ENCODE data around the gene SORL1-AS1.

SORL1-AS1 gene

DNA sequence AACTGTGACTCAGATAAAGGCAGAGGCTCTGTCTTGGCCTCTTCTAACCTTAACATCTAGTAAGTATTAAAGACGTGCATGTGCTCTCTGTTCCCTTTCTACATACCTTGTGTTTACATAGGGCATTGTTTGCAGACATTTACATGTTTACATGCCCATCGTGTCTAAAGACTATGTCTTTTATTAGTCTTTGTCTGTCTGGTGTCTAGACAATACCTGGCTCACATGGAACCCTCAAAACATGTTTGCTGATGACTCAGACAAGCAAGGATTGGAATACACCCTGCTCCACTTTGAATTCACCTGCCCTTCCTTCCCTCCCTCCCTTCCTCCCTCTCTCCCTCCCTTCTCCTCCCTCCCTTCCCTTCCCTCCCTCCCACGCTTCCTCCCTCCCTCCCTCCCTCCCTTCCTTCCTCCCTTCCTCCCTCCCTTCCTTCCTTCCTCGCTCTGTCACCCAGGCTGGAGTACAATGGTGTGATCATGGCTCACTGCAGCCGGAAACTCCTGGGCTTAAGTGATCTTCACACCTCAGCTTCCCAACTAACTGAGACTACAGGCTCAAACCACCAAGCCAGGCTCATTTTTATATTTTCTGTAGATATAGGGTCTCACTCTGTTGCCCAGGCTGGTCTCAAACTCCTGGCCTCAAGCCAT lies 23.7 kb upstream of the SORL1-AS1 start:
- DNase-seq (ENCODE audit: low read depth in 2 of 2): no peak

- no peak for DNase-seq (ENCODE audit: low read depth in 2 of 2)
Observed at GRCh38 chr11:121474680-121475079, 21.9 kb upstream of the SORL1-AS1 start.

DNA sequence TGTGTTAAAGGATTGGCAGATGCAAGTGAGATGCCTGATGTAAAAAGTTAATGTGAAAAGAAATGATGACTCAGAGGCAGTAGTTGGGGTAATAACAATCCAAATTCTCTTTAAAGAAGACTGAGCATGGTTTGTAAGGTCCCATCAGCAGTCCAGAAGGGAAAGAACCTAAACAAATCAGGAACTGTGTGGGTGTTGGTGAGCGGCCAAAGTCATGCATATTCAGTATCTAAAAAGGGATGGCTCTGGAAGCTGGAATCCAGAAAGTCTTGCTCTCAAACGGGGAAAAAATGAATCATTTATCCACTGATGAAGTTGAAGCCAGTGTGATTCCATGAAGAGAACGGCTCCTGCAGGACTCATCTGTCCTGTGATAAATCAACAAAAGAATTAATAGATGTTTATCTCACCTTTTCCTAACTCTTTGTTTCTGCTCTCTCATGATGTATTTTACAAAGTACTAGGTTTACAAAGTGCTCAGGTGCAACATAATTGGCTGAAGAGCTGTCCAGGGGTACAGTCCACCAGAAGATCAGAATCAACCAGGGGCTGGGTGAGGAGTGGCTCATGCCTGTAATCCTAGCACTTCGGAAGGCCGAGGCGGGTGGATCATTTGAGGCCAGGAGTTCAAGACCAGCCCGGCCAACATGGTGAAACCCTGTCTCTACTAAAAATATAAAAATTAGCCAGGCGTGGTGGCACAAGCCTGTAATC lies 20.5 kb upstream of the SORL1-AS1 start:
- DNase-seq (ENCODE audit: low read depth in 2 of 2): no peak

DNA sequence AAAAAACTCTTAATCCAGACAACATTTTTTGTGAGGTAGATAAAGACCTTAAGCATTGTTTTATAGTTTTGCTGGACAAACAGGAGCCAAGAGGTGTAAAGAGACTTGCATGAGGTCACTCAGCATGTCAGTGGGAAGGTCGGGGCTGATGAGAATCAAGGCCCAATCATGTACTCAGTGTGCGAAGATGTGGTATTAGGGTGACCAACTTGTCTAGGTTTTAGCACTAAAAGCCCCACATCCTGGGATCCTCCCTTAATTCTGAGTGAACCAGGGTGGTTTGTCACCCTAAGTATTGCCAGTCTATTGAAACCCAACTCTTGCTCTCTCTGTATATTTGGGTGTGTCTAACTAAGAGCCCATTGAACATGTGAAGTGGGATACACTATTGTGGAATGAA lies 19.5 kb upstream of the SORL1-AS1 start:
- no peak for DNase-seq (ENCODE audit: low read depth in 2 of 2)

DNA sequence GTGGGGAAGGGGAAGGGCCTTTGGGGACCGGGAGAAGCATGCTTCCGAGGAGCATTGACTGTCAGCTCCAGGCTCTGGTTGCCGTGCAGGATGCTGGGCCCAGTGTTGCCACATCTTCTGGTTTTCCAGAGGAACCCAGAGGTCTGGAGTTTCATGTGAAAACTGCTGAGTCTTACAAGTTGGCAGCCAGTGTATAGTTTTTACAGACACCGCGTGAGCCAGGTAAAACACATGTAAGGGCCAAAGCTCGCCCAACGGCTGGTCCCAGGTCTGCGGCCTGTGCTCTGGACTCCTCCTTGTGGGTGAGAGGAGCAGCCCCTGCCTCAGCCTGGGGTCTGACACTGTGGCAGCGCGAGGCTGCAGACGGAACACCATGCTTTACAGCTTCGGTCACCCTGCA lies 18.4 kb upstream of the SORL1-AS1 start:
- no peak for DNase-seq (ENCODE audit: low read depth in 2 of 2)

DNA sequence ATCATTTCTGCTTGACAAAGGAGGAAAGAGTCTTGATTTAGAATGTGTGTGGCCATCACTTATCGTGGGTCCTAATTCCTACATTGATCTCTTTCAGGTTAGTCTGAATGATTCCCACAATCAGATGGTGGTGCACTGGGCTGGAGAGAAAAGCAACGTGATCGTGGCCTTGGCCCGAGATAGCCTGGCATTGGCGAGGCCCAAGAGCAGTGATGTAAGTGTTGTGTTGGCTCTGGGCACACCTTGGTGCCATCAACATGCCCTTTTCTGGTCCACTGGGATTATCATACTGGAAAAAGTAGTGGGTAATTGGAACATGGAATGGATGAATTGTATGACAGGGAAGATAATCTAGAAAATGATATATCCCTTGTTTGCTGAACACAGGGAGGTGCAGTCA lies 17.1 kb upstream of the SORL1-AS1 start:
- DNase-seq (ENCODE audit: low read depth in 2 of 2): no peak

DNA sequence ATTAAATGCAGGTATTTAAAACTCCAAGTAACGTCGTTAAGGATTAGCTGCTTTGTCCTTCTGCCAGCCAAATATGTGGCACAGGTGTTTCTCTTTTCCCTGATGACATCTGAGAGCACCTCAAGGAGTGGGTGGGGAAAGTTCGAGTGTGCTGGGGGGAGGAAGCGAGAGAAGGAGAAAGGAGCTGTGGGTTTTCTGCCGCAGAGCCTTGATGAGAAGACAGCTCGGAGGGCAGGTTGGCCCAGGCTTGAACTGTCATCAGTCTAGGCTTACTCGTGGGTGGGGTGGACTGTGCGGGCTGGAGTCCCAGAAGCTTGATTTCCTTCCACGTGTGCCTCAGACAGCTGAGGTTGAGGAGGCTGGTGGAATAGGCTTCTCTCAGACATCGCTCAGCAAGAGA lies 15.2 kb upstream of the SORL1-AS1 start:
- peak; percentile 78 to 82 for DNase-seq (ENCODE audit: low read depth in 2 of 2)

GRCh38 chr11:121467471-121467870 lies 14.7 kb upstream of the SORL1-AS1 start:
- DNase-seq (ENCODE audit: low read depth in 2 of 2): no peak

GRCh38 chr11:121466063-121466794 lies 13.5 kb upstream of the SORL1-AS1 start:
- DNase-seq (ENCODE audit: low read depth in 2 of 2): peak; percentile 47 to 51

GRCh38 chr11:121465709-121466062 lies 12.9 kb upstream of the SORL1-AS1 start:
- DNase-seq (ENCODE audit: low read depth in 2 of 2): no peak

- DNase-seq (ENCODE audit: low read depth in 2 of 2): peak; percentile 75 to 77
Observed at GRCh38 chr11:121464352-121464946, 11.7 kb upstream of the SORL1-AS1 start.

GRCh38 chr11:121463689-121464335 lies 11.0 kb upstream of the SORL1-AS1 start:
- no peak for DNase-seq (ENCODE audit: low read depth in 2 of 2)

DNA sequence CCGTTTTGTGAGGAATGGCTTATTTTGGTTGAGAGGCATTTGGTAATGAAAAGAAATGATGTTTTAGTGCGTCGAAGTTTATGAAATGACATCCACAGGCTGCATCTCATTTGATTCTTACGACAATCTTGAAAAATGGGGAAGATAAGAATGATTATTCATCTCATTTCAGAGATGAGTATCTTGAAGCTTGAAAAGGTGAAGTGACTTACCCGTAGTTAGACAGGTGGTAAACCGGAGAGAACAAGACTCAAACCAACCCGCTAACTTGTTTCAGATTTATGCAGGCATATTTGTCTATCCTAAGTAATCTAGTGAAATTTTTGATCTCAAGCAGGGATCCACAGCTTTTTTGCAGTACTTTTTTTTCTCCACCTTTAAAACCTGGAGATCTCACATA lies 9.1 kb upstream of the SORL1-AS1 start:
- no peak for DNase-seq (ENCODE audit: low read depth in 2 of 2)

GRCh38 chr11:121460941-121461514 lies 8.3 kb upstream of the SORL1-AS1 start:
- no peak for DNase-seq (ENCODE audit: low read depth in 2 of 2)

GRCh38 chr11:121459413-121460017 lies 6.7 kb upstream of the SORL1-AS1 start:
- DNase-seq (ENCODE audit: low read depth in 2 of 2): no peak

DNA sequence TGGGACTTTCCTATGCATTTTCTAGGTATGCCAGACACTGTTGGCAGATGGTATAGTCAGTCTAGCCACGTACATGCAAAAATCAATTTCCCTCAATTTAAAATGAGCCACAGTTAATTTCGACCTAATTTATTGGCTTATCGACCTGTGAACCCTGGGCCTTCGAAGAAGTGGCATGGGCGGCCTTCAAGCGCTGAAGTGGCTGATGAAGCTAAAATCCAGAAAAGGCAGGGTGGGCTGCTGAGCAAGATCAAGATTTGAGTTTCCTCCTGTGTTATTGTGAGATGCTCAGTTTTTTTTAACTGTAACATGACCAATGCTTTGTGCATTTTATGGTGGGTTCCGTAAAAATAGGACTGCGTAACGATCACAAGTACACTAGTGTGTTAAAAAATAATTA lies 5.8 kb upstream of the SORL1-AS1 start:
- DNase-seq (ENCODE audit: low read depth in 2 of 2): no peak

- DNase-seq (ENCODE audit: low read depth in 2 of 2): no peak
Observed at GRCh38 chr11:121456816-121457431, 4.2 kb upstream of the SORL1-AS1 start.

- no peak for DNase-seq (ENCODE audit: low read depth in 2 of 2)
Observed at GRCh38 chr11:121456151-121456550, 3.4 kb upstream of the SORL1-AS1 start.

- no peak for DNase-seq (ENCODE audit: low read depth in 2 of 2)
Observed at GRCh38 chr11:121455115-121455514, 2.3 kb upstream of the SORL1-AS1 start.

DNA sequence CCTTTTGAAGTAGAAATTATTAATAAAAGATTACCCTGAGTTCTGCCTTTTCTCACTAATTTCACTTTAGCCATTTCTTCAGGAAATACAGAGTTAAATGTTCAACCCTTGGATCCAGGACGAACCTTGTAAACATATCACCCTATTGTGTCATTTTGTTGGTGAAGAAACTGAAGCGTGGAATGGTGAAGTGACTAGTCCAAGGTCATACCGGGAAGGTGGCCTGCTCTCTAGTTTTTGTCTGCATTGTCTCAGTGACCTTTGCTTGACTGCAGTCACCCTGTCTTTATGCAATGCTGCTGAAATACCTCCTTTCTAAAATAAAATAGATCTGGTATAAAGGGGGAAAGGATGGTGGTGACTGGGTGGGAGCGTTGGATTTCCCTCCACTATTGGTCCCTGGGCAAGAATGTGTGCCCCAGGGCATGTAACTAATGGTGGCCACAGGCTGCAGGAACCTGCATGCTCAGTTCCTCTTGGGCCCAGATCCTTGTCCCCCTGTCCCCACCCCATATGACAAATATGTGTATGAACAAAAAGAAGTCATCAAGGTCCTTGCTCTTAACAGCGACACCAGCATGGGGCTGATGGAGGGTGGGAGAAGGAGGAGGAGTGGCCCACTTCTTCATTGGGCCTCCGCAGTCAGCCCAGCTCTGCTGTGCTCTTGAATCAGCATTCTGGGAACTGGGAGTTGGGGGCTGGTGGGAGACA lies 977 bp upstream of the SORL1-AS1 start:
- no peak for DNase-seq (ENCODE audit: low read depth in 2 of 2)
